K562 (cell line): ENCODE data around the gene DIPK1A. TPM values are rescaled to one million over a fixed set of nuclear protein-coding genes. Genes with fewer than 3 reads are reported as not detected.

Source experiments
- ADNP ChIP-seq: fragments of 200-800 bp; sonication (Bioruptor generic); IDR thresholded peaks from 2 replicates; pipeline ENCODE4 v1.6.1; 2016; ENCODE audit warnings: missing genetic modification characterization, missing compliant biosample characterization
- ATF1 ChIP-seq, 2 experiments: fragments of 450-650 bp in 1 of 2; IDR thresholded peaks; 2 replicates each; pipeline ENCODE4 v1.6.1; 2016; ENCODE audit warnings: missing compliant biosample characterization in 1 of 2, missing genetic modification characterization in 1 of 2
- CBFA2T2 ChIP-seq: fragments of 450-650 bp; conservative IDR thresholded peaks from 2 replicates; pipeline ENCODE4 v1.6.1; 2017; ENCODE audit warnings: mild to moderate bottlenecking
- CHD2 ChIP-seq: IDR thresholded peaks from 2 replicates; pipeline ENCODE4 v1.6.1; 2011; ENCODE audit warnings: low read depth, low read length
- CREB1 ChIP-seq, 2 experiments: sonication (generic) in 1 of 2; formaldehyde crosslinking in 1 of 2; IDR thresholded peaks; 2 replicates each; pipeline versions ENCODE4 v1.6.1 to v1.8.0; 2012 to 2022; ENCODE audit warnings: inconsistent platforms in 1 of 2, mild to moderate bottlenecking in 1 of 2, missing genetic modification reagents in 1 of 2, moderate library complexity in 1 of 2
- CTBP1 ChIP-seq: fragments of 450-650 bp; IDR thresholded peaks from 2 replicates; pipeline ENCODE4 v1.6.1; 2016; ENCODE audit warnings: borderline replicate concordance
- DNMT1 ChIP-seq: fragments of 450-650 bp; IDR thresholded peaks from 2 replicates; pipeline ENCODE4 v1.6.1; 2016; ENCODE audit warnings: antibody characterized with exemption, mild to moderate bottlenecking
- DPF2 ChIP-seq: fragments of 450-650 bp; IDR thresholded peaks from 2 replicates; pipeline ENCODE4 v1.6.1; 2016
- ETV5 ChIP-seq: sonication (generic); formaldehyde crosslinking; IDR thresholded peaks from 2 replicates; pipeline ENCODE4 v1.4.0; 2020; ENCODE audit warnings: low read depth, mild to moderate bottlenecking, missing genetic modification reagents
- JUND ChIP-seq, 2 experiments: IDR thresholded peaks; 2 replicates in 1 of 2; 3 replicates in 1 of 2; pipeline ENCODE4 v1.6.1; 2011; ENCODE audit warnings: borderline replicate concordance in 2 of 2, low read depth in 2 of 2, low read length in 2 of 2, improper control_type of control experiment in 1 of 2, missing biosample characterization in 1 of 2, missing genetic modification characterization in 1 of 2, missing genetic modification reagents in 1 of 2
- LEF1 ChIP-seq: fragments of 450-650 bp; IDR thresholded peaks from 2 replicates; pipeline ENCODE4 v1.6.1; 2016; ENCODE audit warnings: mild to moderate bottlenecking
- MCM7 ChIP-seq, 2 experiments: fragments of 450-650 bp; IDR thresholded peaks; 2 replicates each; pipeline ENCODE4 v1.6.1; 2016 to 2018
- NCOR1 ChIP-seq: fragments of 450-650 bp; IDR thresholded peaks from 2 replicates; pipeline ENCODE4 v1.6.1; 2016; ENCODE audit warnings: mild to moderate bottlenecking, moderate library complexity
- NFIC ChIP-seq: fragments of 450-650 bp; IDR thresholded peaks from 2 replicates; pipeline ENCODE4 v1.6.1; 2017; ENCODE audit warnings: mild to moderate bottlenecking, inconsistent platforms
- POLR2AphosphoS5 ChIP-seq: IDR thresholded peaks from 2 replicates; pipeline ENCODE4 v1.6.1; 2011; ENCODE audit warnings: mild to moderate bottlenecking, low read depth, low read length, moderate library complexity; ENCODE audit not compliant: control insufficient read depth, insufficient read depth
- RCOR1 ChIP-seq, 2 experiments: IDR thresholded peaks; 2 replicates each; pipeline ENCODE4 v1.6.1; 2012; ENCODE audit warnings: low read depth in 2 of 2, low read length in 2 of 2, borderline replicate concordance in 1 of 2, improper control_type of control experiment in 1 of 2
- SMARCA4 ChIP-seq: fragments of 450-650 bp; IDR thresholded peaks from 2 replicates; pipeline ENCODE4 v1.6.1; 2016
- SPI1 ChIP-seq: IDR thresholded peaks from 2 replicates; pipeline ENCODE4 v1.6.1; 2011; ENCODE audit warnings: low read depth, low read length, control low read depth, borderline replicate concordance
- TAL1 ChIP-seq: fragments of 450-650 bp; IDR thresholded peaks from 2 replicates; pipeline ENCODE4 v1.6.1; 2016; ENCODE audit warnings: mild to moderate bottlenecking
- TCF3 ChIP-seq: sonication (generic); formaldehyde crosslinking; IDR thresholded peaks from 2 replicates; pipeline ENCODE4 v1.4.0; 2020; ENCODE audit warnings: mild to moderate bottlenecking, missing genetic modification reagents
- ZBTB1 ChIP-seq: sonication (generic); formaldehyde crosslinking; IDR thresholded peaks from 2 replicates; pipeline ENCODE4 v1.8.1; 2023; ENCODE audit warnings: missing genetic modification reagents, low read depth, mild to moderate bottlenecking, borderline replicate concordance
- ZBTB33 ChIP-seq: sonication (generic); formaldehyde crosslinking; IDR thresholded peaks from 2 replicates; pipeline ENCODE4 v1.8.1; 2023; ENCODE audit warnings: mild to moderate bottlenecking, missing genetic modification reagents
- ZNF398 ChIP-seq: fragments of 250-450 bp; sonication (Bioruptor Pico); IDR thresholded peaks from 2 replicates; pipeline ENCODE4 v1.8.0; 2021; ENCODE audit warnings: moderate library complexity, mild to moderate bottlenecking, inconsistent platforms
- ZNF639 ChIP-seq, 2 experiments: fragments of 200-800 bp in 1 of 2; sonication (Bioruptor generic) in 1 of 2; sonication (generic) in 1 of 2; formaldehyde crosslinking in 1 of 2; IDR thresholded peaks in 1 of 2; conservative IDR thresholded peaks in 1 of 2; 2 replicates each; pipeline versions ENCODE4 v1.5.0 to v1.6.1; 2016 to 2020; ENCODE audit warnings: missing compliant biosample characterization in 1 of 2, missing genetic modification characterization in 1 of 2, missing genetic modification reagents in 1 of 2
- ZNF778 ChIP-seq: fragments of 450-650 bp; formaldehyde crosslinking; IDR thresholded peaks from 2 replicates; pipeline ENCODE4 v1.4.0; 2020; ENCODE audit warnings: mild to moderate bottlenecking, moderate library complexity
- polyA plus RNA-seq, 8 experiments: library from polyadenylated mRNA; depleted of rRNA in 4 of 8; stranded (reverse) in 5 of 8; unstranded in 3 of 8; fragments of >200 nt; fragmentation: Nextera tagmentation in 2 of 8; fragmentation: Illumina TruSeq in 1 of 8; extraction: Ambion mirVana in 2 of 8; extraction: Trizol in 1 of 8; gene quantifications; 2 replicates each; pipeline versions ENCODE4 v1.2.1 to v1.2.3, GENCODE V29; 2011 to 2014; ENCODE audit warnings: inconsistent platforms in 1 of 8, missing spikeins in 1 of 8
- total RNA-seq, 7 experiments: library from RNA; depleted of rRNA in 6 of 7; stranded (reverse); fragments of >200 nt in 6 of 7; fragmentation: Illumina TruSeq in 2 of 7; extraction: Trizol in 2 of 7; gene quantifications; 2 replicates each; pipeline versions ENCODE4 v1.2.1 to v1.2.3, GENCODE V29; 2011 to 2021; ENCODE audit warnings: low replicate concordance in 1 of 7

DIPK1A gene
- total and polyA plus RNA-seq, 9 of the 15 experiments (the other 6 are each of a cell fraction or from before 2014, with no cell fraction given): 0.54 to 2.5 (median 1.3) TPM

- TF ChIP-seq JUND (IDR thresholded peaks at IDR 0.05; ENCODE audit: borderline replicate concordance, low read depth, low read length) (peak; percentile 97), JUND (tag; IDR thresholded peaks at IDR 0.05; ENCODE audit: borderline replicate concordance, low read depth, low read length) (peak; percentile 96; the same call in 2 of the 3 replicates), CTBP1 (peak; percentile 96), CBFA2T2 (peak; percentile 91), TCF3 (CRISPR knock-in tag) (peak; percentile 94), ZNF398 (no peak), ADNP (tag) (peak; percentile 98), ZNF639 (CRISPR knock-in tag; conservative IDR thresholded peaks at IDR 0.05 in 1 of 2, IDR thresholded peaks at IDR 0.05 in 1 of 2) (0 out of 4 replicates have a peak, but pooled peaks of 1 of the 2 experiments have one; percentile 28), CREB1 (IDR thresholded peaks at IDR 0.05) (0 out of 2 replicates have a peak, but pooled peaks have one; percentile 56), CREB1 (CRISPR knock-in tag; IDR thresholded peaks at IDR 0.05) (no peak), ZBTB33 (CRISPR knock-in tag) (no peak), NFIC (peak; percentile 75), ETV5 (peak; percentile 74), MCM7 (IDR thresholded peaks at IDR 0.05) (no peak), ZBTB1 (CRISPR knock-in tag) (no peak), TAL1 (peak; percentile 93), NCOR1 (peak; percentile 91), ZNF778 (CRISPR knock-in tag) (no peak), CHD2 (no peak), POLR2AphosphoS5 (peak; percentile 87), DNMT1 (no peak), DPF2 (peak; percentile 95), SPI1 (peak; percentile 50; the same call in 1 of the 2 replicates), SMARCA4 (peak; percentile 95), LEF1 (peak; percentile 75), RCOR1 (IDR thresholded peaks at IDR 0.05; ENCODE audit: borderline replicate concordance in 1 of 2, low read depth in 2 of 2, low read length in 2 of 2) (peak; percentile 91 to 99), ATF1 (CRISPR knock-in tag; IDR thresholded peaks at IDR 0.05) (no peak), ATF1 (tag; IDR thresholded peaks at IDR 0.05) (peak; percentile 39)
Measured at GRCh38 chr1:92804721-92805201, 156.5 kb downstream of the DIPK1A start (continued).
